Measurements from ENCODE around the gene DDX24.
A peak's percentile ranks its signal among the peaks of the same experiment; 100 is the strongest.

DDX24 gene
- 406 to 951 reads per million in 2 donors for total RNA-seq

- peak; percentile 95 for DNase-seq
These were observed at the start of gene DDX24, which contains the start of gene IFI27L1 for GRCh38 chr14:94080621-94081385. Gene DDX24 (minus strand): TSS chr14:94081202. CDS start chr14:94079742, 1,460 bp downstream. Gene IFI27L1 (plus strand): TSS chr14:94081310. CDS start chr14:94096938, 15,628 bp downstream.

GRCh38 chr14:94129758-94130414 is 48.9 kb upstream of the DDX24 start:
- peak; percentile 21 for DNase-seq

- peak; percentile 63 for DNase-seq
These were observed 48.2 kb upstream of the DDX24 start, which contains the start of gene IFI27L2 for GRCh38 chr14:94129111-94129757. Gene IFI27L2 (minus strand): TSS chr14:94129604. CDS start chr14:94129564, 40 bp downstream.

GRCh38 chr14:94128216-94128839 is 47.3 kb upstream of the DDX24 start:
- DNase-seq, result no peak

- DNase-seq, result no peak
These were observed 46.3 kb upstream of the DDX24 start for GRCh38 chr14:94127330-94127729.

- DNase-seq, result no peak
These were observed 45.8 kb upstream of the DDX24 start for GRCh38 chr14:94126800-94127199.

GRCh38 chr14:94126419-94126677 is 45.3 kb upstream of the DDX24 start:
- DNase-seq, result no peak

- DNase-seq, result no peak
These were observed 44.8 kb upstream of the DDX24 start for GRCh38 chr14:94125659-94126418.

GRCh38 chr14:94124582-94125377 is 43.8 kb upstream of the DDX24 start:
- no peak for DNase-seq

GRCh38 chr14:94123868-94124267 is 42.9 kb upstream of the DDX24 start:
- DNase-seq, result no peak

- no peak for DNase-seq
These were observed 42.3 kb upstream of the DDX24 start for GRCh38 chr14:94123296-94123695.

- no peak for DNase-seq
These were observed 41.4 kb upstream of the DDX24 start for GRCh38 chr14:94122438-94122837.

- no peak for DNase-seq
These were observed 40.5 kb upstream of the DDX24 start for GRCh38 chr14:94121485-94121884.

GRCh38 chr14:94120667-94121340 is 39.8 kb upstream of the DDX24 start:
- no peak for DNase-seq

- DNase-seq, result no peak
These were observed 38.1 kb upstream of the DDX24 start for GRCh38 chr14:94119071-94119470.

- no peak for DNase-seq
These were observed 36.9 kb upstream of the DDX24 start for GRCh38 chr14:94117856-94118255.

GRCh38 chr14:94116701-94117100 is 35.7 kb upstream of the DDX24 start:
- DNase-seq, result no peak

GRCh38 chr14:94115631-94116030 is 34.6 kb upstream of the DDX24 start:
- no peak for DNase-seq

GRCh38 chr14:94115058-94115591 is 34.1 kb upstream of the DDX24 start:
- no peak for DNase-seq

- no peak for DNase-seq
These were observed 33.6 kb upstream of the DDX24 start for GRCh38 chr14:94114589-94115057.
